ENCODE measurements around the gene ORM2.
"Not testable (repeated sequence)": the region's sequence is repeated elsewhere in the genome, so short reads cannot be mapped to it uniquely, and the experiment has no call there.

GRCh38 chr9:114332474-114333040 is 2.9 kb downstream of the ORM2 start:
- not testable (repeated sequence) for TF ChIP-seq CTCF (conservative IDR thresholded peaks at IDR 0.05; ENCODE audit: low read depth in 2 of 2); EZH2 (IDR thresholded peaks at IDR 0.05; ENCODE audit: low read depth, unreplicated experiment); JUNB (IDR thresholded peaks at IDR 0.05; ENCODE audit: unreplicated experiment); REST (IDR thresholded peaks at IDR 0.05; ENCODE audit: unreplicated experiment); POLR2AphosphoS5 (IDR thresholded peaks at IDR 0.05; ENCODE audit: low read depth); ZNF331 (CRISPR knock-in tag; IDR thresholded peaks at IDR 0.05; ENCODE audit: low read depth)
